Transverse colon (tissue), 4 donors: ENCODE data around the gene ACBD3. TPM values are rescaled to one million over a fixed set of nuclear protein-coding genes. Genes with fewer than 3 reads are reported as not detected.
"Not testable (repeated sequence)": the region's sequence is repeated elsewhere in the genome, so short reads cannot be mapped to it uniquely, and the experiment has no call there.

Experiments
- DNase-seq: peaks from one replicate; pipeline ENCODE4 v3.0.0-alpha.2; 2019
- H3K27ac ChIP-seq, 4 donors: fragments of 200-600 bp; sonication (generic); 2 replicates each; pipeline ENCODE4 v1.5.1; 2016 to 2018; ENCODE audit warnings: inconsistent platforms in 4 of 4
- H3K27me3 ChIP-seq: fragments of 200-600 bp; sonication (generic); 2 replicates; pipeline ENCODE4 v1.5.1; 2017; ENCODE audit warnings: inconsistent platforms
- H3K36me3 ChIP-seq, 4 donors: fragments of 200-600 bp; sonication (generic); 2 replicates each; pipeline ENCODE4 v1.5.1; 2017 to 2019; ENCODE audit warnings: inconsistent platforms in 4 of 4
- H3K4me1 ChIP-seq, 4 donors: fragments of 200-600 bp; sonication (generic); 2 replicates each; pipeline ENCODE4 v1.5.1; 2017 to 2020; ENCODE audit warnings: inconsistent platforms in 4 of 4
- H3K4me3 ChIP-seq, 4 donors: fragments of 200-600 bp; sonication (generic); 1 replicate in 1 of 4; 2 replicates in 3 of 4; pipeline versions ENCODE4 v1.5.1 to v1.6.1; 2017 to 2019; ENCODE audit warnings: inconsistent platforms in 4 of 4
- H3K9me3 ChIP-seq, 2 donors: fragments of 200-600 bp; sonication (generic); 2 replicates each; pipeline ENCODE4 v1.5.1; 2017 to 2019; ENCODE audit warnings: inconsistent platforms in 2 of 2
- EP300 ChIP-seq: sonication (generic); formaldehyde crosslinking; IDR thresholded peaks from one replicate; pipeline ENCODE4 v1.6.1; 2017; ENCODE audit warnings: antibody characterized with exemption, low read depth
- POLR2A ChIP-seq: fragments of 450-650 bp; IDR thresholded peaks from one replicate; pipeline ENCODE4 v1.6.1; 2016; ENCODE audit warnings: antibody characterized with exemption, mild to moderate bottlenecking, moderate library complexity
- POLR2AphosphoS5 ChIP-seq, 3 donors: sonication (generic); formaldehyde crosslinking; IDR thresholded peaks; one replicate each; pipeline ENCODE4 v1.6.1; 2016; ENCODE audit warnings: antibody characterized with exemption in 3 of 3
- WGBS, 2 donors: methylation state at CpG; one replicate each; pipeline ENCODE4 v1.1.5; 2018; ENCODE audit warnings: low coverage in 1 of 2; 5-methylcytosine and 5-hydroxymethylcytosine counted together
- in situ Hi-C, 4 donors: fragments of 200-750 bp; cut with MboI; loops; one replicate each; pipeline versions ENCODE4 v1.15.0 to v1.15.1; 2017; ENCODE audit warnings: low sequenced_read_pairs in 3 of 4, low pct_ligation_motif_present in 1 of 4, low pct_unique_long_range_greater_than_20kb in 1 of 4
- intact Hi-C: fragments of 100-400 bp; cut with DNase I; formaldehyde crosslinking; loops from one replicate; pipeline ENCODE4 v1.15.1; 2023; ENCODE audit warnings: low total_unique reads
- total RNA-seq, 4 donors: library from RNA; depleted of rRNA; stranded (reverse); fragments of >200 nt; gene quantifications; one replicate each; pipeline ENCODE4 v1.1.0, GENCODE V29; 2016
- TF ChIP-seq, protein P1 (sequence below), 5 experiments: fragments of 200-600 bp in 3 of 5; fragments of 450-650 bp in 2 of 5; sonication (generic) in 3 of 5; IDR thresholded peaks; 1 replicate in 2 of 5; 2 replicates in 3 of 5; pipeline ENCODE4 v1.5.1; 2016 to 2017; ENCODE audit warnings: antibody characterized with exemption in 5 of 5, inconsistent platforms in 3 of 5, mild to moderate bottlenecking in 2 of 5, moderate library complexity in 1 of 5

Gene ACBD3
- total RNA-seq, 4 donors from 2014 or later: 19.3 to 44.6 (median 30.7) TPM

- intact Hi-C loops: no loop called here
- H3K4me3 ChIP-seq: no peak overlapping the region
- no peak for TF ChIP-seq POLR2A
- no peak for TF ChIP-seq POLR2AphosphoS5 (IDR thresholded peaks at IDR 0.05)
- no peak for TF ChIP-seq EP300
- TF ChIP-seq, protein P1, sequence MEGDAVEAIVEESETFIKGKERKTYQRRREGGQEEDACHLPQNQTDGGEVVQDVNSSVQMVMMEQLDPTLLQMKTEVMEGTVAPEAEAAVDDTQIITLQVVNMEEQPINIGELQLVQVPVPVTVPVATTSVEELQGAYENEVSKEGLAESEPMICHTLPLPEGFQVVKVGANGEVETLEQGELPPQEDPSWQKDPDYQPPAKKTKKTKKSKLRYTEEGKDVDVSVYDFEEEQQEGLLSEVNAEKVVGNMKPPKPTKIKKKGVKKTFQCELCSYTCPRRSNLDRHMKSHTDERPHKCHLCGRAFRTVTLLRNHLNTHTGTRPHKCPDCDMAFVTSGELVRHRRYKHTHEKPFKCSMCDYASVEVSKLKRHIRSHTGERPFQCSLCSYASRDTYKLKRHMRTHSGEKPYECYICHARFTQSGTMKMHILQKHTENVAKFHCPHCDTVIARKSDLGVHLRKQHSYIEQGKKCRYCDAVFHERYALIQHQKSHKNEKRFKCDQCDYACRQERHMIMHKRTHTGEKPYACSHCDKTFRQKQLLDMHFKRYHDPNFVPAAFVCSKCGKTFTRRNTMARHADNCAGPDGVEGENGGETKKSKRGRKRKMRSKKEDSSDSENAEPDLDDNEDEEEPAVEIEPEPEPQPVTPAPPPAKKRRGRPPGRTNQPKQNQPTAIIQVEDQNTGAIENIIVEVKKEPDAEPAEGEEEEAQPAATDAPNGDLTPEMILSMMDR (IDR thresholded peaks at IDR 0.05): no peak
- H3K27ac ChIP-seq: no peak overlapping the region
- no peaks in the 10 kb centered on the region for H3K36me3 ChIP-seq
- H3K27me3 ChIP-seq: no peaks in the 10 kb centered on the region
- DNase-seq: no peak
- in situ Hi-C loops: loop anchor here in 1 of 4 donors (25.0 kb wide), 1 partner anchor 133 kb away; no protein-coding TSS in a partner anchor
- H3K4me1 ChIP-seq: no peaks in the 10 kb centered on the region
- no peaks in the 10 kb centered on the region for H3K9me3 ChIP-seq
These were observed 17.7 kb upstream of the ACBD3 start for GRCh38 chr1:226204198-226204597.

DNA sequence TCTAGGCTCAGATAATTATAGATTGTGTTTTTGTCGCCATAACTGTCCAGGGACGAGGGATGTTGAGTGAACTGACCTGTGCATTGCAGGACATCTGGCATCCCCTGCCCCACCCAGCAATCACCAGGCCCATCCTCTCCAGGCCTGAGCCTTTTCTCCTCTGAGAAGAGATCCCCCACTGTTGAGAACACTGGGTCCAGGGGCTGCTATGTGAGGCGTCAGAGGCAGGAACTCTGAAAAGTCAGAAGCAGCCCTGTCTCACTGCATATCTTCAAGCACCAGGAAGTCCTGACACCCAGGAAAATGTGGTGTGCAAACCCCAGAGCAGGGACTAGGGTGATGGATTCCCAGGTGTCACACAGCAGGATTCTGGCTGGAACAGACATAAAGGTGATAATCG is 17.1 kb upstream of the ACBD3 start:
- H3K27ac ChIP-seq: no peak overlapping the region
- intact Hi-C loops: no loop called here
- 80 to 88% methylated on average over 1 to 4 of the region's 4 CpGs for WGBS, 2 donors
- H3K9me3 ChIP-seq: no peaks in the 10 kb centered on the region
- no peak for DNase-seq
- no peaks in the 10 kb centered on the region for H3K36me3 ChIP-seq
- H3K4me1 ChIP-seq: no peaks in the 10 kb centered on the region
- no peak for TF ChIP-seq POLR2AphosphoS5 (IDR thresholded peaks at IDR 0.05)
- TF ChIP-seq, protein P1 (IDR thresholded peaks at IDR 0.05): no peak
- no peak for TF ChIP-seq EP300
- TF ChIP-seq POLR2A: no peak
- no peaks in the 10 kb centered on the region for H3K27me3 ChIP-seq
- H3K4me3 ChIP-seq: no peak overlapping the region
- in situ Hi-C loops: loop anchor here in 1 of 4 donors (25.0 kb wide), 1 partner anchor 134 kb away; no protein-coding TSS in a partner anchor

- in situ Hi-C loops: loop anchor here in 1 of 4 donors (25.0 kb wide), 1 partner anchor 134 kb away; no protein-coding TSS in a partner anchor
- Histone ChIP-seq H3K36me3 (no peaks in the 10 kb centered on the region), H3K9me3 (no peaks in the 10 kb centered on the region), H3K27me3 (no peaks in the 10 kb centered on the region), H3K27ac (no peak overlapping the region), H3K4me1 (no peaks in the 10 kb centered on the region), H3K4me3 (no peak overlapping the region)
- no peak for DNase-seq
- TF ChIP-seq POLR2A (no peak), POLR2AphosphoS5 (IDR thresholded peaks at IDR 0.05) (no peak), EP300 (no peak)
- TF ChIP-seq, protein P1 (IDR thresholded peaks at IDR 0.05): no peak
- 86 to 100% methylated on average over 1 of the region's 1 CpG for WGBS, 2 donors
- intact Hi-C loops: no loop called here
These were observed 16.7 kb upstream of the ACBD3 start for GRCh38 chr1:226203240-226203639.

DNA sequence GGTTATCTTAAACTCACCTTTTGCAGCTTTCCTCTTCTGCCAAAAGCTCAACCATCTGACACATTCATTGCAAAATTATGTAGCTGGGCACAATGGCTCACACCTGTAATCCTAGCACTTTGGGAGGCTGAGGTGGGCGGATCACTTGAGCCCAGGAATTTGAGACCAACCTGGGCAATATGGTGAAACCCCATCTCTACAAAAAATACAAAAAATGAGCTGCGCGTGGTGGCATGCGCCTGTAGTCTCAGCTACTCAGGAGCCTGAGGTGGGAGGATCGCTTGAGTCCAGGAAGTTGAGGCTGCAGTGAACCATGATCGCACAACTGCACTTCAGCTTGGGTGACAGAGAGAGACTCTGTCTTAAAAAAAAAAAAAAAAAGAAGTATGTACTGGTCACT is 16.1 kb upstream of the ACBD3 start:
- H3K9me3 ChIP-seq, H3K4me1 ChIP-seq, H3K4me3 ChIP-seq, DNase-seq, H3K27ac ChIP-seq, H3K36me3 ChIP-seq, intact Hi-C loops, H3K27me3 ChIP-seq: not testable (repeated sequence)
- WGBS, 2 donors: 69 to 85% methylated on average over 2 to 6 of the region's 6 CpGs
- in situ Hi-C loops: loop anchor here in 1 of 4 donors (25.0 kb wide), 1 partner anchor 135 kb away; no protein-coding TSS in a partner anchor

DNA sequence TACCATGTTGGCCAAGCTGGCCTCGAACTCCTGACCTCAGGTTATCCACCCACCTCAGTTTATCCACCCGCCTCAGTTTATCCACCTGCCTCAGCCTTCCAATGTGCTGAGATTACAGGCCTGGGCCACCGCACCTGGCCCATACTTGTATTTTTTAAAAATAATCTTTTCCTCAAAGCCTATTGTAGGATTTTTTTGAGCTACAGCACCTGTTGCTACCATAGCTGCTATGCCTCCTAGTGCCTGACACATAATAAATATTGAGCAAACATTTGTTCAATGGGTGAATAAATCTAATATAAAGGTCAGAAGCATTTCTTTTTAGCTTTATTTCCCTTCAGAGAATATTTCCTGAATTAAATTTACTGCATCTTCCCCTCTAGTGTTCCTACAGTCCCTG is 15.7 kb upstream of the ACBD3 start:
- WGBS, 2 donors: 80 to 81% methylated on average over 3 of the region's 3 CpGs
- Histone ChIP-seq H3K4me3 (no peak overlapping the region), H3K36me3 (no peaks in the 10 kb centered on the region), H3K9me3 (no peaks in the 10 kb centered on the region), H3K27ac (no peak overlapping the region), H3K4me1 (no peaks in the 10 kb centered on the region), H3K27me3 (no peaks in the 10 kb centered on the region)
- in situ Hi-C loops: loop anchor here in 1 of 4 donors (25.0 kb wide), 1 partner anchor 135 kb away; no protein-coding TSS in a partner anchor
- intact Hi-C loops: no loop called here
- DNase-seq: no peak
- TF ChIP-seq, protein P1 (IDR thresholded peaks at IDR 0.05): no peak
- TF ChIP-seq POLR2AphosphoS5 (IDR thresholded peaks at IDR 0.05) (no peak), POLR2A (no peak), EP300 (no peak)
